ENCODE results near the gene CNTN1.
A peak's percentile ranks its signal among the peaks of the same experiment; 100 is the strongest.
"Not testable (repeated sequence)": the region's sequence is repeated elsewhere in the genome, so short reads cannot be mapped to it uniquely, and the experiment has no call there.

CNTN1 gene

DNA sequence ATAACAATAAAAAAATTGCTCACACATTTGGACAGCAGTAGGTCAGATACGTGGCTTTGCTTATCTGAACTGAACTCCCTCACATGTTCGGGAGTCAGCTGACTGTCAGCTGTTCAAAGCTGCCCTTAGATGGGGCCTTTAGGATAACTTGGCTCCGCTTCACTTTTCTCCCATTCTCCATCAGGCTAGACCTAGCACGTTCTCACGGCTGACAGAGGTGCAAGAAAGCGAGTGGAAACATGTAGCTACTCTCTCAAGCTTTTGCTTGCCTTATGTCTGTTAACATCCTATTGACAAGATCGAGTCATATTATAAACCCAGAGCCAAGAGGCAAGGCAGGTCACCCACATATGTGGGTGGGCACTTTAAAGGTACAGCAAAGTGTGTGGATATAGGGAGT is 383.9 kb downstream of the CNTN1 start:
- Histone ChIP-seq H3K4me1 (ENCODE audit: control insufficient read depth in 1 of 2, insufficient read depth in 2 of 2, low read length in 2 of 2) (no peaks in the 10 kb centered on the region), H3K9me3 (ENCODE audit: control insufficient read depth in 1 of 2, low read length in 2 of 2) (peaks cover 0 to 7% of the 10 kb centered on the region in 2 donors), H3K4me3 (ENCODE audit: low read depth in 1 of 2, low read length in 2 of 2) (no peak overlapping the region), H3K36me3 (ENCODE audit: control insufficient read depth in 1 of 2, insufficient read depth in 2 of 2, low read length in 2 of 2) (no peaks in the 10 kb centered on the region), H3K27me3 (ENCODE audit: low read depth, low read length) (no peaks in the 10 kb centered on the region), H3K27ac (ENCODE audit: low read length) (no peak overlapping the region)

DNA sequence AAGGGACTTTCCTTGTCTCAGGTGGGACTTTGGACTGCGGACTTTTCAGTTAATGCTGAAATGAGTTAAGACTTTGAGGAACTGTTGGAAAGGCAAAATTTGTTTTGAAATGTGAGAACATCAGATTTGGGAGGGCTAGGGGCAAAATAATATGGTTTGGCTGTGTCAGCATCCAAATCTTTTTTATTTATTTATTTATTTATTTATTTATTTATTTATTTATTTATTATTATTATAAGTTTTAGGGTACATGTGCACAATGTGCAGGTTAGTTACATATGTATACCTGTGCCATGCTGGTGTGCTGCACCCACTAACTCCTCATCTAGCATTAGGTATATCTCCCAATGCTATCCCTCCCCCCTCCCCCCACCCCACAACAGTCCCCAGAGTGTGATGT is 389.0 kb downstream of the CNTN1 start:
- not testable (repeated sequence) for H3K4me1 ChIP-seq (ENCODE audit: control insufficient read depth in 1 of 2, insufficient read depth in 2 of 2, low read length in 2 of 2); H3K36me3 ChIP-seq (ENCODE audit: control insufficient read depth in 1 of 2, insufficient read depth in 2 of 2, low read length in 2 of 2); H3K4me3 ChIP-seq (ENCODE audit: low read depth in 1 of 2, low read length in 2 of 2); H3K9me3 ChIP-seq (ENCODE audit: control insufficient read depth in 1 of 2, low read length in 2 of 2); H3K27ac ChIP-seq (ENCODE audit: low read length); H3K27me3 ChIP-seq (ENCODE audit: low read depth, low read length)

DNA sequence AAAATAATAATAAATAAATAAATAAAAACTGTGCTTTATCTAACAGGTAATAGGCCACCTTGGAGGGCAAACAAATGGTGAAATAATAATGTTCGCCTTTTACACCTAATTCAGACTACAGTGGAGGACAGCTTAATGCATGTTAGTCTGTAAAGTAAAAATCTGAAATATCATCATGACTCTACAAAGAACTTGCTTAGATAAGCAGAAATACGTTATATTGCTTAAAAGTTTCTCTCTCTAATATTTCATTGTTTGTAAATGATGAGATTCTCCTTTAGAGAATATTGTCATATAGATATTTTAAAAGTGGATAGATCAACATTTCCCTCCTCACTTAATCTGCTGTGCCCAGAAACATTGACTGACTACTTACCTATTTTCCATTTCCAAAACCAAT is 397.2 kb downstream of the CNTN1 start:
- no peaks in the 10 kb centered on the region for H3K36me3 ChIP-seq (ENCODE audit: control insufficient read depth in 1 of 2, insufficient read depth in 2 of 2, low read length in 2 of 2)
- no peaks in the 10 kb centered on the region for H3K27me3 ChIP-seq (ENCODE audit: low read depth, low read length)
- peaks cover 0 to 5% of the 10 kb centered on the region in 2 donors for H3K9me3 ChIP-seq (ENCODE audit: control insufficient read depth in 1 of 2, low read length in 2 of 2)
- no peaks in the 10 kb centered on the region for H3K4me1 ChIP-seq (ENCODE audit: control insufficient read depth in 1 of 2, insufficient read depth in 2 of 2, low read length in 2 of 2)
- H3K27ac ChIP-seq (ENCODE audit: low read length), result no peak overlapping the region
- H3K4me3 ChIP-seq (ENCODE audit: low read depth in 1 of 2, low read length in 2 of 2), result no peak overlapping the region

DNA sequence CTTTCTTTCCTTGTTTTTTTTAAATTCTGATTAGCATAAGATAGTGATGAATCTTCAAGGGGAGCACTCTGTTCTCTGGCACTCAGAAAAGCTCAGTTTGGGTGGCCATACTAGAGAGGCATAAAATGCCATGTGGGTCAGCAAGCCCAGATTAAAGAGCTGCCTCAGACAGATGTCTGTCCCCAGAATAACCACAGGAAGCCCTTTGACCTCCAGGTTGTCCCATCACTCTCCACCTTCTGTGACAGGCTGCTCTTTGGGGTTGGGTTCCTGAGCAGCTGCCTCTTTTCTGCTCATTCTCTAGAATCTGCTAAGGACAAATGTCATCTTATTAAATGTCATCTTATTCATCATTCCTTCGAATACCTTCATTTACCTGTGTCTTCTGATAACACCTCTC is 399.9 kb downstream of the CNTN1 start:
- H3K36me3 ChIP-seq (ENCODE audit: control insufficient read depth in 1 of 2, insufficient read depth in 2 of 2, low read length in 2 of 2), result no peaks in the 10 kb centered on the region
- no peak overlapping the region for H3K27ac ChIP-seq (ENCODE audit: low read length)
- H3K4me3 ChIP-seq (ENCODE audit: low read depth in 1 of 2, low read length in 2 of 2), result no peak overlapping the region
- H3K27me3 ChIP-seq (ENCODE audit: low read depth, low read length), result no peaks in the 10 kb centered on the region
- H3K4me1 ChIP-seq (ENCODE audit: control insufficient read depth in 1 of 2, insufficient read depth in 2 of 2, low read length in 2 of 2), result no peaks in the 10 kb centered on the region
- H3K9me3 ChIP-seq (ENCODE audit: control insufficient read depth in 1 of 2, low read length in 2 of 2), result peaks cover 0 to 5% of the 10 kb centered on the region in 2 donors

DNA sequence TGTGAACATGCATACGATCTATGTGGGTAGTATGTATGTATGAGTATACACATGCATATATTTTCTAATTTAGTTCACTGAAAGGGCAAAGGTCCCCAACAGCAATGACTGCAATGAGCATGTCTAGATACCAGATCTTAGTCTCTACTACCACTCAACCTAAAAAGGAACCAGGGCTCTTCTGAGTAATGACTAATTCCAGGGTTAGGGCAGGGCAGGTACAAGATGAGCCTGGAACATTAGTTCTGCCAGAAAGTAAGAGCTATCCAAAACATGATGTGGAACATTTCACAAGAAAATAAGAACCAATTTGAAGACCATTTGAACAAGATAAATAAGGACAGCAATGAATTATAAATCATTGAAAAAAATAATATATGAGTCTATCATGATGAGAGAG is 404.6 kb downstream of the CNTN1 start:
- Histone ChIP-seq H3K4me3 (ENCODE audit: low read depth in 1 of 2, low read length in 2 of 2) (no peak overlapping the region), H3K4me1 (ENCODE audit: control insufficient read depth in 1 of 2, insufficient read depth in 2 of 2, low read length in 2 of 2) (no peaks in the 10 kb centered on the region), H3K27ac (ENCODE audit: low read length) (no peak overlapping the region), H3K9me3 (ENCODE audit: control insufficient read depth in 1 of 2, low read length in 2 of 2) (peaks cover 0 to 5% of the 10 kb centered on the region in 2 donors), H3K27me3 (ENCODE audit: low read depth, low read length) (no peaks in the 10 kb centered on the region), H3K36me3 (ENCODE audit: control insufficient read depth in 1 of 2, insufficient read depth in 2 of 2, low read length in 2 of 2) (no peaks in the 10 kb centered on the region)

DNA sequence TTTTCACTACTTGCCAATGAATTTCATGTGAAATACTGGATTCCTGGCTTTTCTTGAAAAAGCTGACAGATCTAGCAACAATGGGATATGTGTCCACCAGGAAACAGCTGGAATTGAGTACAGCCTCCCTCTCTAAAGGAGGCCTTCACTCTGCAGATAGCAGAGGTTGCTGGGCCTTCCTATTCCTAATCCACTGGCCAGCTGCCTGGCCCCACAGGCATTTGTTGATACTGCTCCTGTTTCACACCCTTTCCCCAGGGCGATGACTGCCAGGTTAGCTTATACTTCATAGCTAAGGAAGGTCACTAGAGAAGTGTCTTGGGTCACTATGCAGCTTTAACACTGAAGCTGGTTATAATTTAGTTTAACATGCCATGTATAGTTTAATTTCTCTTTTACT is 408.3 kb downstream of the CNTN1 start:
- H3K4me3 ChIP-seq (ENCODE audit: low read depth in 1 of 2, low read length in 2 of 2), result no peak overlapping the region
- no peak overlapping the region for H3K27ac ChIP-seq (ENCODE audit: low read length)
- H3K9me3 ChIP-seq (ENCODE audit: control insufficient read depth in 1 of 2, low read length in 2 of 2), result no peaks in the 10 kb centered on the region
- peaks cover 0 to 11% of the 10 kb centered on the region in 2 donors for H3K4me1 ChIP-seq (ENCODE audit: control insufficient read depth in 1 of 2, insufficient read depth in 2 of 2, low read length in 2 of 2)
- H3K36me3 ChIP-seq (ENCODE audit: control insufficient read depth in 1 of 2, insufficient read depth in 2 of 2, low read length in 2 of 2), result no peaks in the 10 kb centered on the region
- no peaks in the 10 kb centered on the region for H3K27me3 ChIP-seq (ENCODE audit: low read depth, low read length)

DNA sequence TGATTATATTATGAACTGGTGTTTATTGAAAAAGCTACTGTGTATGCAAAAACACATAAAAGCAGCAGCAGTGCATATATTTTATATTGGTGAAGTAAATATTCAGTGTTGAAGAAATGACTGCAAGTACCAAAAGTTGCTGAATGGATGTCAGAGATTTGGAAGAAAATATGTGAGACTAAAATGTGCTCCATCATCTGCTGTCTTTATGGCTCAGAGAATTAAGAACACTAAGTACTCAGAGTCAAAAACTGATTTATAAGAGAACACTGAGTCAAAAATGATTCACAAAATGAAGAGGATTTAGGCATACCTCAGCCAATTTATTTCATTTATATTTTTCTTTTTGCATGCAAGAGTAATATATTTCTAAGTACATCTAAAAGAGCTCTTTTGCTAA is 409.6 kb downstream of the CNTN1 start:
- no peak overlapping the region for H3K27ac ChIP-seq (ENCODE audit: low read length)
- no peaks in the 10 kb centered on the region for H3K36me3 ChIP-seq (ENCODE audit: control insufficient read depth in 1 of 2, insufficient read depth in 2 of 2, low read length in 2 of 2)
- H3K9me3 ChIP-seq (ENCODE audit: control insufficient read depth in 1 of 2, low read length in 2 of 2), result no peaks in the 10 kb centered on the region
- H3K27me3 ChIP-seq (ENCODE audit: low read depth, low read length), result no peaks in the 10 kb centered on the region
- peaks cover 0 to 11% of the 10 kb centered on the region in 2 donors for H3K4me1 ChIP-seq (ENCODE audit: control insufficient read depth in 1 of 2, insufficient read depth in 2 of 2, low read length in 2 of 2)
- no peak overlapping the region for H3K4me3 ChIP-seq (ENCODE audit: low read depth in 1 of 2, low read length in 2 of 2)

DNA sequence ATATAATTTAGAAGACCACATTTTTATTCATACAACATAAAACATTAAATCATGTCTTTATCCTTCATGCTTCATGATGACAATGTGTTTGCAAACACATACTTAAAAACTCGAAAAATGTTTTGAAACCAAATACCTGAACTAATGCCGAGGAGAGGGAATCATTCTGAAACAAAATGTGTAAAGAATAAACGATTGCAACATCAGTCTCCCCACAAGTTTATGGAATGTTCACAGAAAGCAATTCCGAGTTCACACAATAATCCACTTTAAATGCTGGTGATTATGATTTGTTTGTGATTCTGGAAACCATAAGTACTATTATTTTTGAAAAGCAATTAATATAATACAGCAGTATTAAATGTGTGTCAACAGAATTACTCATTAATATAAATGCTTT is 411.4 kb downstream of the CNTN1 start:
- Histone ChIP-seq H3K36me3 (ENCODE audit: control insufficient read depth in 1 of 2, insufficient read depth in 2 of 2, low read length in 2 of 2) (no peaks in the 10 kb centered on the region), H3K4me3 (ENCODE audit: low read depth in 1 of 2, low read length in 2 of 2) (no peak overlapping the region), H3K4me1 (ENCODE audit: control insufficient read depth in 1 of 2, insufficient read depth in 2 of 2, low read length in 2 of 2) (peaks cover 0 to 16% of the 10 kb centered on the region in 2 donors), H3K27ac (ENCODE audit: low read length) (no peak overlapping the region), H3K9me3 (ENCODE audit: control insufficient read depth in 1 of 2, low read length in 2 of 2) (no peaks in the 10 kb centered on the region), H3K27me3 (ENCODE audit: low read depth, low read length) (no peaks in the 10 kb centered on the region)

DNA sequence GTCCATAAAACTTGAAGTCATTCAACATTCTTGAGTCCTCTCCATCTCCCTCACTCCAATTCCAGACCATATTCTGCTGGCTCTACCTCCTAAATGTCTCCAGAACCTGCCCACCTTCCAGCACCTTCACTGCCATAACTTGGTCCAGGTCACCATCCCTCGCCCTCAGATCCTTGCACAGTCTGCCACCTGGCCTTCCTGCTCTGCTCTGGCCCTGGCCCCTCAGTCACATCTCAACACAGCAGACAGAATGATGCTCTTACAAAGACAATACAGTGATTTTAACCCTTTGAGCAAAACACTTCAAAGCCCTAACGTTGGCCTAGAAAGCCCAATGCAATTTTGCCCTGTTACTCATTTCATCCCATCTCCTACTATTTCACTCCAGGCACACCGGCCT is 414.1 kb downstream of the CNTN1 start:
- H3K27ac ChIP-seq (ENCODE audit: low read length), result no peak overlapping the region
- no peaks in the 10 kb centered on the region for H3K27me3 ChIP-seq (ENCODE audit: low read depth, low read length)
- no peaks in the 10 kb centered on the region for H3K9me3 ChIP-seq (ENCODE audit: control insufficient read depth in 1 of 2, low read length in 2 of 2)
- H3K4me1 ChIP-seq (ENCODE audit: control insufficient read depth in 1 of 2, insufficient read depth in 2 of 2, low read length in 2 of 2), result peaks cover 0 to 22% of the 10 kb centered on the region in 2 donors
- H3K4me3 ChIP-seq (ENCODE audit: low read depth in 1 of 2, low read length in 2 of 2), result no peak overlapping the region
- H3K36me3 ChIP-seq (ENCODE audit: control insufficient read depth in 1 of 2, insufficient read depth in 2 of 2, low read length in 2 of 2), result no peaks in the 10 kb centered on the region

DNA sequence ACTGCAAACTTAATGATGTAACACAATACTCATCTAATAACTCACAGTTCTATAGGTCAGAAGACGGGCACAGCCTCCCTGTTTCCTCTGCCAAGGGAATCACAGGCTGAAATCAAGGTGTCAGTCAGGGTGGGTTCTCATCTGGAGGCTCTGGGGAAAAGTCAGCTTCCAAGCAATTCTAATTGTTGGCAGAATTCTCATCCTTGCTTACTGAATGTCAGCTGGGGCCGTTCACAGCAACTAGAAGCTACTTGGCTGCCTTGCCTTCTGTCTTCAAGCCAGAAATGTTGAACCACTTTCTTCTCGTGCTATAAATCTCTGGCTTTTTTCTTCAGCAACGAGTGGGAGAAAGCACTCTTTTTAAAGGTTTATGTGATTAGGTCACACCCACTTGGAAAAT is 415.8 kb downstream of the CNTN1 start:
- H3K27me3 ChIP-seq (ENCODE audit: low read depth, low read length), result no peaks in the 10 kb centered on the region
- H3K9me3 ChIP-seq (ENCODE audit: control insufficient read depth in 1 of 2, low read length in 2 of 2), result no peaks in the 10 kb centered on the region
- H3K36me3 ChIP-seq (ENCODE audit: control insufficient read depth in 1 of 2, insufficient read depth in 2 of 2, low read length in 2 of 2), result no peaks in the 10 kb centered on the region
- H3K4me1 ChIP-seq (ENCODE audit: control insufficient read depth in 1 of 2, insufficient read depth in 2 of 2, low read length in 2 of 2), result peaks cover 0 to 21% of the 10 kb centered on the region in 2 donors
- no peak overlapping the region for H3K27ac ChIP-seq (ENCODE audit: low read length)
- peak overlapping the region in 1 of 2 donors; percentile 18 for H3K4me3 ChIP-seq (ENCODE audit: low read depth in 1 of 2, low read length in 2 of 2)

DNA sequence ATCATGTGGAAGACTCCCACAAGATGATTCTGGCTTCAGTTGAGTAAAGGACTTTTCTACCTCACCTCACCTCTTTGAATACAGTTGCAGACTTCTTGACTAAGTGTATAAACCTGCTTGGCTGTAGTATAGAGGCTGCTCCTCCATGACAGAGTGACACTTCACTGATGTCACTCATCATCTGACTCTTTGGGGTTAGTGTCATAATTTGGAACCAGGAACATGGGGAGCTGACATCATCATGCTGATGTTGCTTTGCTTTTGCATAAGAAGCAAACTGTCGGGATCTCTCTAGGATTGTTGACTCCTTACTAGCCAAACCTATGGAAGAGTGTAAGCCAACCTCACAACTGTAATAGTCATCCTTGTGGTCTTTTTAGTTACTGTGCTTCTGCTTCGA is 420.7 kb downstream of the CNTN1 start:
- H3K9me3 ChIP-seq (ENCODE audit: control insufficient read depth in 1 of 2, low read length in 2 of 2), result no peaks in the 10 kb centered on the region
- H3K4me3 ChIP-seq (ENCODE audit: low read depth in 1 of 2, low read length in 2 of 2), result no peak overlapping the region
- no peaks in the 10 kb centered on the region for H3K27me3 ChIP-seq (ENCODE audit: low read depth, low read length)
- no peaks in the 10 kb centered on the region for H3K36me3 ChIP-seq (ENCODE audit: control insufficient read depth in 1 of 2, insufficient read depth in 2 of 2, low read length in 2 of 2)
- no peak overlapping the region for H3K27ac ChIP-seq (ENCODE audit: low read length)
- peaks cover 0 to 11% of the 10 kb centered on the region in 2 donors for H3K4me1 ChIP-seq (ENCODE audit: control insufficient read depth in 1 of 2, insufficient read depth in 2 of 2, low read length in 2 of 2)

DNA sequence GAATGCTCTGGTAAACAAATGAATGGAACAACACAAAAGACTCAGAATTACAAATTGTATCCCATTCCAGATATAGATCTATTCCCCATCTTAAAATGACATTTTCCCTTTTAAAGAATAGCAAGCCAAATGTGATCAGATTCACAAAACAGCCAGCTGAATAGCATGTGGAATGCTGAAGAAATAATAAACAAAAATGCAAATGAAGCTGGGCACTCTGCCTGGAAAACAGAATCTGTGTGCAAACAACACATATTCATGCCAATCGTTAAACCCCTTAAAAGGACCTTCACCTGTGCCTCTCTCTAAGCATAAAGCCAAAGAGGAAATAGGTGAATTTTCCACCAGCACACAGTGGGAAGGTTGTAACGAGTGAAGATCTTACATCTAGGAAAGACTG is 428.0 kb downstream of the CNTN1 start:
- peaks cover 0 to 9% of the 10 kb centered on the region in 2 donors for H3K4me1 ChIP-seq (ENCODE audit: control insufficient read depth in 1 of 2, insufficient read depth in 2 of 2, low read length in 2 of 2)
- no peaks in the 10 kb centered on the region for H3K27me3 ChIP-seq (ENCODE audit: low read depth, low read length)

More for the DNA sequence above, 428.0 kb downstream of the CNTN1 start:
- Histone ChIP-seq H3K4me3 (ENCODE audit: low read depth in 1 of 2, low read length in 2 of 2) (no peak overlapping the region), H3K27ac (ENCODE audit: low read length) (no peak overlapping the region), H3K36me3 (ENCODE audit: control insufficient read depth in 1 of 2, insufficient read depth in 2 of 2, low read length in 2 of 2) (no peaks in the 10 kb centered on the region), H3K9me3 (ENCODE audit: control insufficient read depth in 1 of 2, low read length in 2 of 2) (no peaks in the 10 kb centered on the region)

Data from muscle layer of duodenum (tissue), 2 donors.